Cardiac septum (tissue), 1 donor: Measurements from ENCODE around the gene NDRG2. TPM values are rescaled to one million over a fixed set of nuclear protein-coding genes. Genes with fewer than 3 reads are reported as not detected.
"Not testable (repeated sequence)": the region's sequence is repeated elsewhere in the genome, so short reads cannot be mapped to it uniquely, and the experiment has no call there.

ENCODE experiments used
- DNase-seq: peaks from one replicate; pipeline ENCODE4 v3.0.0-alpha.2; 2020; ENCODE audit warnings: low spot score
- intact Hi-C: fragments of 100-400 bp; cut with DNase I; formaldehyde crosslinking; loops from one replicate; pipeline ENCODE4 v1.14.0; 2022
- total RNA-seq: library from RNA; stranded (reverse); fragmentation: NEBNext Ultra II Directional; extraction: Animal tissue kit (Norgen Biotek cat#: 25700); gene quantifications from one replicate; pipeline ENCODE4 v1.2.1, GENCODE V29; 2021
- donor health status: DM: no; HTN: no; CAD: no.

Gene NDRG2
- total RNA-seq, 1 donor from 2014 or later, result 304 TPM

DNA sequence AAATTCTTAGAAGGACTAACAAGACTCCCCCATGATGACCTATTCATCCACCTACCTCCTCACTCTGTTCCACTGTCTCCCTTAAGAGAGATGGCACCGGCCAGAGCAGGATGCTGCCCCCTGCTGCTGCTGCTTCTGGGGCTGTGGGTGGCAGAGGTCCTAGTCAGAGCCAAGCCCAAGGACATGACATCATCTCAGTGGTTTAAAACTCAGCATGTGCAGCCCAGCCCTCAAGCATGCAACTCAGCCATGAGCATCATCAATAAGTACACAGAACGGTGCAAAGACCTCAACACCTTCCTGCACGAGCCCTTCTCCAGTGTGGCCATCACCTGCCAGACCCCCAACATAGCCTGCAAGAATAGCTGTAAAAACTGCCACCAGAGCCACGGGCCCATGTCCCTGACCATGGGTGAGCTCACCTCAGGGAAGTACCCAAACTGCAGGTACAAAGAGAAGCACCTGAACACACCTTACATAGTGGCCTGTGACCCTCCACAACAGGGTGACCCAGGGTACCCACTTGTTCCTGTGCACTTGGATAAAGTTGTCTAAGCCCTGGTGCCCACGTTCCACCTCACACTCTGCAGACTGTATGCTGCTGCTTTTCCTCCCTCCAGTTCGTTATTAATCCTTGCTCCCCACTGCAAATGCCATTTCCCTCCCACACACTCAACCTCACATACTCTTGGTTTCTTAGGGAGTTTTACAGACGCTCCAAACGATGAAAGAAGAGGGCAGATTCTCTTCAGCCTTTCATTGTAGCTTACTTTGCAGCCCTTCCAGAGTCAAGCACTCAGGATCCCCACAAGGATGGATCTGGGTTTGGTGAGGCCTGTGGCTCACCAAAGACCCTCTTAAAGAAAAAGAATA, 33.2 kb upstream of the NDRG2 start, which contains the start of gene RNASE8:
RNASE8 (plus strand) TSS at position 20 of the 873 bp plus-strand sequence; CDS start at position 91, 71 bp downstream.
- intact Hi-C loops, result no loop called here
- no peak for DNase-seq

DNA sequence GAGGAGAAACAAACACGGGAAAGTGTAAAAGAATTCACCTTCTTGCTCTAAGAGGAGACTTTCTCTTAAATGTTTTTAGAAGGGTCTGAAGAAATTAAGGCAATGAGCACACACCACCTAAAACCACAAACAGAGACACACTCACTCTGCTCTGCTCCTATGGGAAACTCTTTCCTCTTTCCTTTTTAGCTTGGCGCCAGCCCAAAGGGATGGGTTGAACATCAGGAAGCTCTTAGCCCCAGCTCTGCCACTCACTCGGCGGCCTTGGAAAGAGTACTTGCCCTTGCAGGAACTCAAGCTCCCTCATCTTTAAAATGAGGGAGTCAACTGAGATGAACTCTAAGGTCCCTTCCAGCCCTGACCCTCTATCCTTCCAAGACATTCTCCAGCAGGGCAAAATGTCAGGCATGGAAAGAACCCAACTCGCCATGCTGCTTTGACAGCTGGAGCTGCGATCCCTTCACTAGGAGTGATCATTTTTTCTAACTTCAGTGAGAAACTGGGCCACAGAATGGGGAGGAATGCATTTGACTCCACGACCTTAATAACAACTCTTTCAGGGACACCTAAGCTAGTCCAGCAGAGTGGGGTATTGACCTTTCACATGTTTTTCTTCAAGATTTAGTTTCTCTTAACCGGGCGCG, 31.8 kb upstream of the NDRG2 start:
- intact Hi-C loops, result no loop called here
- no peak for DNase-seq

DNA sequence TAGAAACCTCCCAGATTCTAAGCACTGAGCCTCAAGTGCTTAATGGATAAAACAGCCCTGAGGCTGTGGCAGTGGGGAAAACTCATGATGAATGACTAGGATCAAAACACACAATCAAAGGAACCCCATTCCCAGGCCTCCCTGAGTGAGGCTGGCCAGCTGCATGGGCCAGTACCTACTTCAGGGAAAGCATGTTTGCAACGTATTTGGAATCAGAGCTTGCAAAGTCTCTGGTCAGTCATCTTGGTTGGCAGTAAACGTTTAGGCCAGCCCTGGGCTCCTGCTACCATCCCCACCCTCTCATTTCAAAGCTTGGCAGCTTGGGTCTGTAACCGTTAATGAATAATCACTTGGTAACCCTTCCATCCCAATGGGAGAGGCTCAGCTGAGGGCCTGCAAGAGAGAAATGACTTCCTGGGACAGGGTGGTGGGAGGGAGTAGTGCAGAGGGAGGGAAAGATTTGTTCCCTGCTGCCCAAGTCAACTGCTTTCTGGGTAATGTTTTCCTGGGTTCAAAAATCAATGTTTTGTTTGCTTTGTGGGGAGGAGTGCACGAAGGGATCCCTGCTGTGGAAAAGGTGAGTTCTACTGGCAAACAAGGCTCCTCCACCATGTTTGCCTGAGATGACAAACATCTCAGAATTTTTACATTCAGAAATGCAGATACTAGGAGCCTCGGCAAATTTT, 30.7 kb upstream of the NDRG2 start:
- intact Hi-C loops, result no loop called here
- no peak for DNase-seq

DNA sequence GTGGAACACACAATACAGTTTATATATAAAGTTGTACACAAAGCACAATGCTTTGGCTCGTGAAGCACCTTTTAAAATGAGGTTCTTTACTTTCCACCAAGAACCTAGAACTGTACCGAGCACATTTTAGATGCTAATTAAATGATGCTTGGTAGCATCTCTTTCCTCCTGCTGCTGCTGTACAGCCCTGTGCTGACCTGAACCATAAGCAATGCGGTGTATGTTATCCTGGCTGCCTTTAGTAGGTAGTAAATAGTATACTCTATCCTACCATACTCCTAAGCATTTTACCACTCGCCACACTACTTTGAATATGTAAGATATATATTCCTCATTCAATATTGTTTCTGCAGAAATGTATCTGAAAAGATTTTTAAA, 29.9 kb upstream of the NDRG2 start:
- no peak for DNase-seq
- intact Hi-C loops, result no loop called here

DNA sequence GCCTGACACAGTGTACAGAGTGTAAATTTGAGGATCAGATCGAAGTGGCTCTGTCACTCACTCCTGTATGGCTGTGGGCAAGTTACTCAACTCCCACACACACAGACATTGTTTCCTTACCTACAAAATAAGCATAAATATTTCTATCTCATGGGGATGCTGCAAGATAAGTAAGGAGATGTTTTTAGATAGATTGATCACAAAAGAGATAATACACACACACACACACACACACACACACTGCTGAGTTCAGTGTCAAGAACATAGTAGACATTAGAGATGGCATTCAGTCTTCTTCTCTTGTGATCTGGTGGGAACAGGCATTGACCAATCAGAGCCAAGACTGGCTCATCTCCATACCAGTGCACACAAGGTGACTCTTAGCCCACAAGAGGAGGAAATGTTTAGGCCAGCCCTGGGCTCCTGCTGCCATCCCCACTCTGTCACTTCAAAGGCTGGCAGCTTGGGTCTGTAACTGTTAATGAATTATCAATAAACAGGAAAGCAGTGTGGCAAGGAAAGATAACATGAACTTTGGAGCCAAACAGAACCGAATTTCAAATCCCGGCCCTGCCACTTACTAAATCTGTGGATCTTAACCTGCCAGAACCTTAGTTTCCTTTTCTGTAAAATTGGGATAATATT, 29.4 kb upstream of the NDRG2 start:
- no peak for DNase-seq
- intact Hi-C loops, result no loop called here

DNA sequence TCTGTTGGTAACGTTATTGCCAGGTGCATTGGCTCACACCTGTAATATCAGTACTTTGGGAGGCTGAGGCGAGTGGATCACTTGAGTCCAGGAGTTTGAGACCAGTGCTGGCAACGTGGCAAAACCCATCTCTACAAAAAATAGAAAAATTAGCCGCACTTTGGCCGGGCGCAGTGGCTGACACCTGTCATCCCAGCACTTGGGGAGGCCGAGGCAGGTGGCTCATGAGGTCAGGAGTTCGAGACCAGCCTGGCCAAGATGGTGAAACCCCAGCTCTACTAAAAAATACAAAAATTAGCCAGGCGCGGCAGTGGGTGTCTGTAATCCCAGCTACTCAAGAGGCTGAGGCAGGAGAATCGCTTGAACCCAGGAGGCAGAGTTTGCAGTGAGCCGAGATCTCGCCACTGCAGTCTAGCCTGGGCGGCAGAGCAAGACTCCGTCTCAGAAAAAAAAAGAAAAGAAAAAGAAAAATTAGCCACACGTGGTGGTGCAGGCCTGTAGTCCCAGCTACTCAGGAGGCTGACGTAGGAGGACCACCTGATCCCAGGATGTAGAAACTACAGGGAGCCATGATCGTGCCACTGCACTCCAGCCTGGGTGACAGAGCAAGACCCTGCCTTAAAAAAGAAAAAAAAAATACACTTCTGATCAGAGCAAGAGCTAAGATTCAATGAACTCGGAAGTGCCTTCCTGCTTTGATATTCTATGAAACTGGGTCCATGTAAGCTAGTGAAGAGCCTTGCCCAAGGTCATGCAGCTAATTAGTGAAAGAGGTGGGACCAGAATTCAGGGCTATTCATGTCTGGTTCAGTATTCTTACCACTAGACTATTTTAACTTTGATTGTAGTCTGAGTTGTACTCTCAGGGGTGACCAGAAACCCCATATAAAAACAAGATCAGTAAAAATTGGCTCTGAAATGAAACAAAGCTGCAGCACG, 28.6 kb upstream of the NDRG2 start:
- intact Hi-C loops, result no loop called here
- DNase-seq, result no peak

DNA sequence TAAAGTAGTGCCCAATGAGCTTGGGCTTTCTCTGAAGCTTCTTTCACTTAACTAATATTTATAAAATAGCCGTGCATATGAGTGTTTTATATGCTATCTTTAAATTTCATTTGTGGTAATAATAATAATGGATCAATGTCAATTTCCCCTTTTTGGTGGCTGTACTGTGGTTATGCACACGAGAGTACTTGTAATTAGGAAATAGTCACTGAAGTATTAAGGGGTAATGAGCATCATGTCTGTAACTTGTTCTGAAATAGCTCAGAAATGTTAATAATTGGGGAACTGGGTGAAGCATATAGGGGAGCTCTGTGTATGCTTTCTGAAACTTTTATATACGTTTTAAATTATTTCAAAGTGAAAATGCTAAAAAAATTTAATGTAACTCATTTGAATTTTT, 25.7 kb upstream of the NDRG2 start:
- intact Hi-C loops, result no loop called here
- no peak for DNase-seq

DNA sequence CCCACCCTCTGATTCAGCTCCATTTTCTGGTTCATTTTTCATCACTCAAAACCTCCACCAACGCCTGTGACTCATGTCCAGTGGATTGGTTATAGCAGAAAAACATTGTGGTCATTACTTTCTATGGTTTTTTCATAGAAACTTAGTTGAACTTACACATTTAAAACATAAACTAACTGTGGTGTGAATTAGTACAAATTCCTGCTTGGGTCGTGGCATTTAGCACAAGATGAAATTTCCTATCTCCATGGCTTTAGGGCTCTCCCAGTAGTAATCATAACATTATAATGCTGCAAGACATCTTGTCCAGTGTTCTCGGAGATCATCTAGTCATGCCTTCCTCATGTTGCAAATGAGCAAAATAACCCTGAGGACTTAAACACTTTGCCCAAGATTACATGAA, 24.4 kb upstream of the NDRG2 start:
- no peak for DNase-seq
- intact Hi-C loops, result no loop called here

DNA sequence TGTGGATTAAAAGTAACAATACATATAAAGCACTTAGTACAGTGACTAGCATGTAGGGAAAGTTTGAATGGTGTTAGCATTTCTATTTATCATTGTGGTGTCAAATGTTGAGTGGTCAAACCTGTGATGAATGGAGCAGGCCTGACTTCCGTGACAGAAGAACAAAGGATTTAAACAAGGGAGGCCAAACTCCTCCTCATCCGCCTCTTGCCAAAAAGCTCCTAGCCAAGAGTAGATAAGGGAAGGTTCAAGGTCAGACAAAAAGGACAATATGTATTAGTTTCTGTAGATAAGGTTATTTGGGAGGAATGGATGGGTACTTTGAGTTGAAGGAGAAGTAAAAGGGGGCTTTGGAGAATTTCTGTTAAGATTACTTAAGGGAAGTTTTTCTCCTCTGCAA, 23.8 kb upstream of the NDRG2 start:
- intact Hi-C loops, result no loop called here
- no peak for DNase-seq

DNA sequence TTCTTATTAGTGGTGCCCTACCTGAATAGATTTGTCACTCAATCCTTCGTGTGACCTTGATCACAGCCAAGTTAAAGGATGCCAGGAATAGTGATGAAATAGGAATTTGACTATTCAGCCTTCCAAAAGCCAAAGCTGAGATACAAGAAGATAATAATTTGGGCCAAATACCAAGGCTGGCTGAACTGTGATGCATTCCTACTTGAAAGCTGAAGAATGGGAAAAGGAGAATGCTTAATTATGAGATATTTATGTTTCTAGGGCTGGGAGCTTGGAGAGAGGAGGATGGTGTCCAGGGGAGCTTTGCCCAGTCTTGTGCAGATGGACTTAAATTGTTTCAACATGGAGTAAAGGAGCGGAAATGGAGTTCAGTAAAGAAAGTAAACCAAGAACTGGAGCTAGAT, 22.5 kb upstream of the NDRG2 start:
- no peak for DNase-seq
- intact Hi-C loops, result no loop called here

DNA sequence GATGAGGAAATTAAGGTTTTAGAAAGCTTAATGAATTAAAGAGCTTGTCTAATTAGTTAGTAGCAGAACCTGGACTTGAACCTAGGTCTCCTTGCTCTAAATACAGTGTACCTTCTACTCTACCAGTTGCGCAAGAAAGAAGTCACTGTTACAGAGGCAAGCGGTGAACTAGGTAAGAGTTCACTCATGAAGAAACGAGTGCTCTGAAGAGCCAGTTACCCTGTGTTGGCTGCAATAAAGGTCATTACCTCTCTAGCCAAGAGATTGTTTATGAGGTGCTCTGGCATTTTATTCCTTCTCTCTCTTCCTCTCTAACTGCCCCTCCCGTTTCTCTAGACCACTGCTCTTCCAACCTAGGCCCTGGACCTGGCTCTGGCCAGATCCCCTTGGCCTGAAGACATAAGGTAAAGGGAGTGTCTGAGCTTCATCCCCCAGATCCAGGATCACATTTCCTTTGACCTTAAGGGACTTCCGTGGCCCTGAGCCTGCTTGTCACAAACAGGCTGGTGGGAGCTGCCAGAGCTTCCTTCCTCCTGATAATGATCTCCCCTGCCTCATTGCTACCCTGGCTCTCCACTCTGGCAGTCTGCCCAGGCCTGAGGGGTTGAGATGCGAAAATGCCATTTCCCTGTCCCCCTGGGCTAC, 19.2 kb upstream of the NDRG2 start:
- intact Hi-C loops, result loop anchor here (1.0 to 5.0 kb wide), 2 partner anchors 20 to 187 kb away; no protein-coding TSS in a partner anchor
- DNase-seq, result no peak

DNA sequence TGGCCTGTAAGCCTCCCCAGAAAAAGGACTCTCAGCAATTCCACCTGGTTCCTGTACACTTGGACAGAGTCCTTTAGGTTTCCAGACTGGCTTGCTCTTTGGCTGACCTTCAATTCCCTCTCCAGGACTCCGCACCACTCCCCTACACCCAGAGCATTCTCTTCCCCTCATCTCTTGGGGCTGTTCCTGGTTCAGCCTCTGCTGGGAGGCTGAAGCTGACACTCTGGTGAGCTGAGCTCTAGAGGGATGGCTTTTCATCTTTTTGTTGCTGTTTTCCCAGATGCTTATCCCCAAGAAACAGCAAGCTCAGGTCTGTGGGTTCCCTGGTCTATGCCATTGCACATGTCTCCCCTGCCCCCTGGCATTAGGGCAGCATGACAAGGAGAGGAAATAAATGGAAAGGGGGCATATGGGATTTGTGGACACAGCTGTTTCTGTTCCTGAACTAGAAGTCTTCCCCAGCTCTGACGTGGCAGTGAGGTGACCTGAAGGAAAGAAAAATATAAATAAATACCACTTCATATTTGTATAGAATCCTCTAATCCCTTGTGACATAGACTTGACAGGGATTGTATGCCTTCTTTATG, 18.6 kb upstream of the NDRG2 start:
- no peak for DNase-seq
- intact Hi-C loops, result loop anchor here (5.0 kb wide), 1 partner anchor 186 kb away; no protein-coding TSS in a partner anchor

DNA sequence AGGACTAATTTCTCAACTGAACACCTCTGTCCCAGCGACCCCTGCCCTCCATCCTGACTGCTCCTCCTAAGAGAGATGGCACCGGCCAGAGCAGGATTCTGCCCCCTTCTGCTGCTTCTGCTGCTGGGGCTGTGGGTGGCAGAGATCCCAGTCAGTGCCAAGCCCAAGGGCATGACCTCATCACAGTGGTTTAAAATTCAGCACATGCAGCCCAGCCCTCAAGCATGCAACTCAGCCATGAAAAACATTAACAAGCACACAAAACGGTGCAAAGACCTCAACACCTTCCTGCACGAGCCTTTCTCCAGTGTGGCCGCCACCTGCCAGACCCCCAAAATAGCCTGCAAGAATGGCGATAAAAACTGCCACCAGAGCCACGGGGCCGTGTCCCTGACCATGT, 18.1 kb upstream of the NDRG2 start:
- intact Hi-C loops, result loop anchor here (5.0 kb wide), 1 partner anchor 186 kb away; no protein-coding TSS in a partner anchor

DNA sequence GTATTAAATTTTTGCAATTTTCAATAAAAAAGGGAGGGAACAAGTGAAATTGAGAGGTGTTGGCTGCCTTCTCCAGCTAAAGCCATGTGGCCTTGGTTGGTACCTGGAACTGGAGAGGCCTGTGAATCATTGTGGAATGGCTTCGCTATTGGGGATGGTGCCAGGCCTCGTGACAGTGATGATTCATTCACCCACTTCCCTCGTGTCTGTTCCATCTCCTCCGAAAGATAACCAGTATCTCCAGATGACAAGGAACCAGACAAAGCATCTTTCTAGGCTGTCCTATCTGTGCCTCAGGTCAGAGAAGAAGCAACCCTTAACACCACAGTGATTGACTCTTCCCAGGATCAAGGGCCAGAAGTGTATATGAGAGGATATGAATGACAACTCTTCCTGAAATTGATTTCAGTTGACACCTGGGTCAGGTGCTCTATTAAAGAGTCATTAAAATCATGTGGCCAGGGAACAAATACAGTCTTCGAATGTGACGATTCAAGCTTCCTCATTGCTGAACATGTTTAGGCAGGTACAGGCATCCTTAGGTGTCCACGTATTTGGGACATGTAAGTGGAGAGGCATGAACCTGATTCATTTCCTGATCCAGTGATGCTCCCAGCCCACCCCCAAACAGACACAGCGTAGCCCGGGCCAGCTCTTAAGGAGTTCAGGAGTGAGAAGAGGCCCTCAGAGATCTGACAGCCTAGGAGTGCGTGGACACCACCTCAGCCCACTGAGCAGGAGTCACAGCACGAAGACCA, 17.0 kb upstream of the NDRG2 start, which contains the start of gene RNASE7:
RNASE7 (plus strand) TSS at position 687 of the 758 bp plus-strand sequence. CDS start 631 bp downstream, outside the sequence.
- intact Hi-C loops, result loop anchor here (5.0 kb wide), 1 partner anchor 185 kb away; no protein-coding TSS in a partner anchor
- no peak for DNase-seq

More for the DNA sequence above, 18.1 kb upstream of the NDRG2 start:
- DNase-seq, result no peak

DNA sequence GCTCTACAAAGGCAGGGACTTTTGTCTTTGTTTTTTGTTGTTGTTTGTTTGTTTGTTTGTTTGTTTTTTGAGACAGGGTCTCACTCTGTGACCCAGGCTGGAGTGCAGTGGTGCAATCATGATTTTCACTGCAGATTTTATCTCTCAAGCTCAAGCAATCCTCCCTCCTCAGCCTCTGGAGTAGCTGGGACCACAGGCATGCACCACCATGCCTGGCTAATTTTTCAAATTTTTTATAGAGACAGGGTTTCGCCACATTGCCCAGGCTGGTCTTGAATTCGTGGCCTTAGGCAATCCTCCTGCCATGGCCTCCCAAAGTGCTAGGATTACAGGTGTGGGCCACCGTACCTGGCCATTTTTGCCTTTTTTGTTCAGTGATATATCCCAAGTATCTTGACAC, 16.1 kb upstream of the NDRG2 start:
- not testable (repeated sequence) for DNase-seq
- intact Hi-C loops, result loop anchor here (1.0 to 5.0 kb wide), 2 partner anchors 27 to 184 kb away; no protein-coding TSS in a partner anchor

DNA sequence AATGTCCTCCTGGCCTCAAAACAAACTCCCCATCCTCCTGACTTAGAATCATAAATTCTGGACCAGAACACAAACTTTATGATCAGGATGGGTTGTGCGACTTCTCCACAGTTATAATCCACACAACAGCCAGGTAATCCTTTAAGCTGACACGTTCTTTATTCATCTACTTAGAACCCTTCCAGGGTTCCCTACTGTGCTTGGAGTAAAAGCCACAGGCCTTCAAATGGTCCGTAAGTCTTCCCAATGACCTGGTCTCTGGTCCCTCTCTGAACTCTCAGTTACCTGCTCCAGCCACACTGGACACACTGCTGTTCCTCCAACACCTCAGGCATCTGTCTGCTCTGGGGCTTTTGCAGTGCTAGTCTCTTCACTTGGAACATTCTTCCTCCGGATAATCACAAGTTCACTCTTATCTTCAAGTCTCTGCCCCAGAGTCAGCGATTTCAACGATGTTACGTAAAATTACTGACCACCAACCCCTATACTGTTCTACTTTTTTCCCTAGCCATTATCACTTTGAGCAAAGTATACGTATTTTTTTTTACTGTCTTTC, 15.6 kb upstream of the NDRG2 start:
- DNase-seq, result no peak
- intact Hi-C loops, result loop anchor here (1.0 to 5.0 kb wide), 2 partner anchors 26 to 183 kb away; no protein-coding TSS in a partner anchor
